GM12892 (cell line): ENCODE data around the gene HTT.

ENCODE experiments used
- DNase-seq: peaks from one replicate; pipeline ENCODE4 v3.0.0; 2011; ENCODE audit not compliant: insufficient read length
- FAIRE-seq: peaks from 2 replicates; lab custom pipeline; 2011; peaks lifted over from hg19 to GRCh38; lab: Jason Lieb, UNC
- POLR2A ChIP-seq: IDR thresholded peaks from 2 replicates; pipeline ENCODE4 v1.6.1; 2011; ENCODE audit warnings: low read depth, low read length, control low read depth
- POLR2AphosphoS5 ChIP-seq: IDR thresholded peaks from 2 replicates; pipeline ENCODE4 v1.6.1; 2011; ENCODE audit warnings: low read depth, low read length, control low read depth
- TAF1 ChIP-seq: IDR thresholded peaks from 2 replicates; pipeline ENCODE4 v1.6.1; 2011; ENCODE audit warnings: low read depth, mild to moderate bottlenecking, control low read depth, low read length, borderline replicate concordance

The HTT gene

DNA sequence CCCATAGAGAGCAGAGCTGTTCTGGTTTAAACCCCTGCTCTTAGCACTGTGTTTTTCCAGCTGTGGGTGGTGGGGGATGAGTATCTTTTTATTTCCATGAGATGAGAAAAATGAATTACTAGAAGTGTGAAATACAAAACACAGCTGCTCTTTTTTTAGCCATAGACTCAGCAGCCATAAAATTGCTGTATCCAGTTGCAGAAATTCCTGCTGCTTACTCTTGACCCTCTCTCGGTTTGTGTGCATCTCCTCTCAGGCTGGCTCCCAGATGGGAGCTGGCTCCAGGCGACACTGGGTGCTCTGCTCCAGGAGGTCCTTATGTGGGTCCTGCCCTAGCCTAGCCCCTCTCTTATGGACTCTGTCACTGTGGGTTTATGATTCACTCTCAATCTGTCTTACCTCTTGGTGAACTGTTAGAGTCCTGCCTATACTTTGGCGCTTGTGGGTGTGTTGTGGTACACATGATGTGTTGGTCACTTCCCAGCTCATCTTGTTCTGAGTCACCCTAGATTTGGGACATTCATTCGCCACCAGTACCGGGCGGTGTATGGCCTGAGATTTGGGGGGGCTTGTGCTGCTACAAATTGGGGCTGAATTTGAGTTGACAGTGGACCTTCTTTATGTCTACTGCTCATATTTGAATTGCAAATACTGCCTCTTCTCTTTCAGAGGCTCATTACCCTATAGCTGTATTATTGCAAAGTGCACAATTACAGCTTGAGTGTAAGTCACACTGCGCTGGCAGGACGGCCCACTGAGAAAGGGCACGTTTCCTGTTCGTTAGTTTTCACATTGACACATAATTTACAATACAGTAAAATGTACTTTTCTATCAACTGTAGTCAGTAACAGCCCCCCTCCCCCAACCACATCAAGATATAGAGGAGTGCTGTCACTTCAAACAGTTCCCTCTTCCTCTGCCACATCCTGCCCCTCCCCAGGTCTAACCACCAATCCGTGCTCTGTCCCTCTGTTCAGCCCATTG is 127.5 kb downstream of the HTT start:
- FAIRE-seq (no peak), DNase-seq (no peak)
- peak; percentile 34; the same call in 1 of the 2 replicates for TF ChIP-seq POLR2AphosphoS5
- no peak for TF ChIP-seq POLR2A
- no peak for TF ChIP-seq TAF1

DNA sequence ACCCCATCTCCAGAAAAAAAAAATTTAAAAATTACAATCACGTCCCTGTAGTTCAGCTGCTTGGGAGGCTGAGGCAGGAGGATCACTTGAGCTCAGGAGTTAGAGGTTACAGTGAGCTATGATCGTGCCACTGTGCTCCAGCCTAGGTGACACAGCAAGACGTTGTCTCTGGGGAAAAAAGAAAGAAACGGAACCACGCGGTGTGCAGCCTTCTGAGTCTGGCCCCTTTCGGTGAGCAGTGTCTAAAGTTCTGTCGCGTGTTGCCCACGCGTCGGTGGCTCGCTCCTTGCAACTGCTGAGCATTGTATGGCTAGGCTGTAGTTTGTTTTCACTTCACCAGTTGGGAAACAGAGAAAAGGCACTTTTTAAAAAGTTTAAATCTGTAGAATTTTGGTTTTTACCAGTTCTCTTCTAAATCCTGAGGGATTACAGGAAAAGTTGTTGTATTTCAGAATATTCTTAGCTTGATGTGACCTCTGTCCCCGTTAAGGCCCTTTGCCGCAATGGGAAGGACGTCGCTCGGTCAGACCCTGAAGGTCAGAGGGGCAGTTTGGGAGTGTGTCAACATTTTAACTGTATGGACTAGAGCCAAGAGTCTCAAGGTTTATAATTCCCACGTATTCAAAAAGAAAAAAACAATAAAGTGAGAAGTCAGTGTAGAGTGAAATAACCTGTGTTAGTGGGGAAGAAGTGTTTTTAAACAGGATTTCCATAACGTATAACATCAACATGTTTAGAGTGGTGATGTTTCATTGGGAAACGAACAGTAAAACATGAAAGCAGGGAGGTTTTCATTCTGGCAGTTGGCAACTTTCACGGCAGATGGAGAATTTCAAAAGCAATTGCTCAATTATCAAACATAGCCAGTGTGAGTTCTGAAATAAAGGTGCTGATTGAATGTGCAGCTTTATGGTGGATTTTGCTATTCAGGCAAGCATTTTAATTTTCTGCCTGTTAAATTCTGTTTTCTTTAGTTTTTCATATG is 128.6 kb downstream of the HTT start:
- FAIRE-seq (peak; percentile 36), DNase-seq (no peak)
- TF ChIP-seq POLR2A (no peak), TAF1 (no peak), POLR2AphosphoS5 (no peak)

DNA sequence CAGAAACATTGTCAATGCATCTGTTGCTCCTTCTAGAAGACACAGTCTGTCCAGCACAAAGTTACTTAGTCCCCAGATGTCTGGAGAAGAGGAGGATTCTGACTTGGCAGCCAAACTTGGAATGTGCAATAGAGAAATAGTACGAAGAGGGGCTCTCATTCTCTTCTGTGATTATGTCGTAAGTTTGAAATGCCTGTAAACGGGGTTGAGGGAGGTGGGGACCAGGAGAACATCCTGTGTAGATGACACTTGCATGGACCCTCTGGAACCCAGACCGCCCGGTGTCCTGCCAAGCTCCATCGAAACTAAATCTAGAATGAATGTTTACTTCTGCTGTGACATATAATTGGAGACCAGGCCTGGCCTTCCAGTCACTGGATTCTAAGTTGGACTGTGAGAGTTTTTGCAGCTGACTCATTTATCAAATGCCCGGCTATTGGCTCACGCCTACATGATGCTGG is 129.5 kb downstream of the HTT start:
- no peak for FAIRE-seq
- TF ChIP-seq TAF1 (no peak), POLR2A (no peak), POLR2AphosphoS5 (no peak)
- DNase-seq: no peak

DNA sequence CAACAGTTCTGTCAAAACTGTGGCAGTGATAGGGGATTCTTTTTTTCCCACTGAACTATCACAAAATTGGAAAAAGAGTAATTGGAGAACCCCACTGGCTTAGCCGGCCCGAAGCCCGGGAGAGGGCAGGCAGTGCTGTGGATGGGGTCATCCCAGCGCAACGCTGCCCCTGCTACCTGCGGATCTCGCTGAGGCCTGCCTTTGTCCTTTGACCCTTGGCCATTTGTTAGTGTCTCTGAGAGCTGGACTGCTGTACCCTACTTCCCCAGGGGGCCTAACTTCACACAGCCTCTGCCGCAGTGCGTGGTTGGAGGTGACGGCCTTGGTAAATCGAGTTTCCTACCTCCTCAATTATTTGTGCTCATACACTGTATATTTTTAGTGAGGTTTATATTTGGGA is 131.5 kb downstream of the HTT start:
- TF ChIP-seq POLR2A (no peak), TAF1 (no peak), POLR2AphosphoS5 (no peak)
- DNase-seq (no peak), FAIRE-seq (no peak)

DNA sequence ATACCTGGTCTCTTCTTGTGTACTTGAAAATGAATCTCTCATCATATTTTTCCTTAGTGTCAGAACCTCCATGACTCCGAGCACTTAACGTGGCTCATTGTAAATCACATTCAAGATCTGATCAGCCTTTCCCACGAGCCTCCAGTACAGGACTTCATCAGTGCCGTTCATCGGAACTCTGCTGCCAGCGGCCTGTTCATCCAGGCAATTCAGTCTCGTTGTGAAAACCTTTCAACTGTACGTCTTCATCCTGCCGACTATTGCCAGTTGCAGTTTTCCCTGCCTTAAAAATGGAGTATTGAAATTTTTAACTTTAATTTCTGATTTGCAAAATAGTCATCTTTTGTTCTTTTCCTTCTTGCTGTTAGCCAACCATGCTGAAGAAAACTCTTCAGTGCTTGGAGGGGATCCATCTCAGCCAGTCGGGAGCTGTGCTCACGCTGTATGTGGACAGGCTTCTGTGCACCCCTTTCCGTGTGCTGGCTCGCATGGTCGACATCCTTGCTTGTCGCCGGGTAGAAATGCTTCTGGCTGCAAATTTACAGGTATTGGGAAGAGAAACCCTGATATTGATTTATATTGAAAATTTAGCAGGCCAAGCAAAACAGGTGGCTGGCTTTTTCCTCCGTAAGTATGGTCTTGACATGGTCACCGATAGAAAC is 132.1 kb downstream of the HTT start:
- no peak for DNase-seq
- TF ChIP-seq TAF1 (no peak), POLR2A (no peak), POLR2AphosphoS5 (no peak)
- FAIRE-seq: no peak

DNA sequence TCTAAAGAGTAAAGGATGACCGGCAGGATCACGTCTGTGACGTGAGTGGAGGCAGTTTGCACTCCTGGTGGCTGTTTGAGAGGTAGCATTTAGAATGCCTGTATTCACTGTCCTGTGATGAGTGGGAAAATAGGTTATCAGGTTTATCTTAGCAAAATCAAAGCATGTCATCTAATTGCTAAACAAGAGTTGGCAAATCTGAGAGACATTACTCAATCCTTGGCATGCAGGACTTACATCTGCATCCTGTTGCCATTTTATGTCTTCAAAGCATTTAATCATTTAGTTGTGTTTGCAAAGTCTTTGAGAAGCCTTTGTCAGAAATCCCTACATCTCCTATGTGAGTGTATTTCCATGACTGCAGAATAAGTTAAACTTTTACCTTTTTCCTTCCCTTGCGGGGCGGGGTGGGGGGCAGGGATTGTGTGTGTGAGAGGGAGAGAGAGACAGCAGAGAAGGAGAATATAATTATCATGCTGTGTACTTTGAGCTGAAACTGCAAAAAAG is 133.1 kb downstream of the HTT start:
- DNase-seq (no peak), FAIRE-seq (no peak)
- TF ChIP-seq POLR2A: no peak
- no peak for TF ChIP-seq POLR2AphosphoS5
- no peak for TF ChIP-seq TAF1

DNA sequence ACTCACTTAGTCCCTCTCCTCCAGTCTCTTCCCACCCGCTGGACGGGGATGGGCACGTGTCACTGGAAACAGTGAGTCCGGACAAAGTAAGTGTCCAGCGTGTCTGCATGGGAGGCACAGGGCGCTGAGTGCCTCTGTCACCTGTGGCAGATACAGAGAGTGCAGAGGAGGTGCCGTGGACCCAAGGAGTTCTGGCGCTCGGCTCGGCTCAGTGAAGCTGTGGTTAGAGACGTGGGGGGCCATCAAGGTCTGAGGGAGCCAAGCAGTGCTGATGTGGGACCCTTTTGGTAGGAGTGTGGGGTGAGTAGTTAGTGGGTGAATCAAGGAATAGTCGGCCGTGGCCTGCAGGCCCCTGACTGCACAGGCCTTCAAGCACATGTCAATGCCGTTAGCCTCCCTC is 134.3 kb downstream of the HTT start:
- no peak for DNase-seq
- no peak for FAIRE-seq
- TF ChIP-seq POLR2A: no peak
- TF ChIP-seq POLR2AphosphoS5: no peak
- no peak for TF ChIP-seq TAF1

DNA sequence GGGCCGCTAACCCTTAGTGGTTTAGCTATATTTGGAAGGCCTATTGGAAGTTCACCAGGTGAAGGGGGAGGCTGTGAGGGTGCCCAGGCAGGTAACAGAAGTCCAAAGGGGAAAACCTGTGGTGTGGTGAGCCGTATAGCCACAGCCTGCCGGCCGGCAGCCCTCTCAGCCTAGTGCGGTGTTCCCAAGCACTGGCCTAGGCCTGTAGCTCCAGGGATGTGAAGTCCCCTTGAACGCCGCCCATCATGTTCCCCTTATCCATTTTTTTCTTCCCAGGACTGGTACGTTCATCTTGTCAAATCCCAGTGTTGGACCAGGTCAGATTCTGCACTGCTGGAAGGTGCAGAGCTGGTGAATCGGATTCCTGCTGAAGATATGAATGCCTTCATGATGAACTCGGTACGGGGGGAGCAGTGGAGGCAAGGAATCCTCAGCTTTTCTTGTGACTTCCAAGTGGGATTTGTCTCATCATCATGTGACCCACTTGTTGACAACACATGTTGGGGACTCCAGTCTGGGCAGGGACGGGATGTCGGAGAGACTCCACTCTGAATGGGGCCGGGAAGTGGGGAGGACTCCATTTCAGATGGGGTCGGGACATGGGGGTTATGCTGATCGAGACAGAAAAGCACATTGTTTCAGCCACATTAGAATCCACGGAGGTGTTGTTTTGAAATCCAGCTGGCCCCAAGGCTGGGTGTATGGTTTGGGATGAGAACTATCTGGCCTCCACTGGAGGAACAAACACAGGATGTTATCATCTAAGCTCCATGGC is 135.3 kb downstream of the HTT start:
- TF ChIP-seq POLR2AphosphoS5: no peak
- no peak for TF ChIP-seq POLR2A
- TF ChIP-seq TAF1: no peak
- FAIRE-seq (no peak), DNase-seq (no peak)

DNA sequence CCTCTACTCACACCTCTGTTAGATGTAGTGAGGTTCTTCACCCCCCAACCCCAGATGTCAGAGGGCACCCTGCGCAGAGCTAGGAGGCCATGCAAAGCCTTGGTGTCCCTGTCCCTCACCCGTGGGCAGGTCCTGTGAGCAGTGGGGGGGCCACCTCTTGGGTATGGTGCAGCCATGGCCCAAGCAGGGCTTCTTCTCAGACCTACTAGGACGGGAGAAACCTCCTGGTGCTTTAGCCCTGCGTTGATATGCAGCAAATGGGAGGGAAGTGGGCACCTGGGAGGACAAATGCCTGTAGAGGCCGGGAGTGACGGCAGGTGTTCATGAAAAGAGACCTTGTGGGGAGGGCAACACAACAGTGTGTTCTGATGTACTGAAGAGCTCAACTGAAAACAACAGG is 136.0 kb downstream of the HTT start:
- TF ChIP-seq TAF1 (no peak), POLR2A (no peak), POLR2AphosphoS5 (no peak)
- no peak for DNase-seq
- no peak for FAIRE-seq

DNA sequence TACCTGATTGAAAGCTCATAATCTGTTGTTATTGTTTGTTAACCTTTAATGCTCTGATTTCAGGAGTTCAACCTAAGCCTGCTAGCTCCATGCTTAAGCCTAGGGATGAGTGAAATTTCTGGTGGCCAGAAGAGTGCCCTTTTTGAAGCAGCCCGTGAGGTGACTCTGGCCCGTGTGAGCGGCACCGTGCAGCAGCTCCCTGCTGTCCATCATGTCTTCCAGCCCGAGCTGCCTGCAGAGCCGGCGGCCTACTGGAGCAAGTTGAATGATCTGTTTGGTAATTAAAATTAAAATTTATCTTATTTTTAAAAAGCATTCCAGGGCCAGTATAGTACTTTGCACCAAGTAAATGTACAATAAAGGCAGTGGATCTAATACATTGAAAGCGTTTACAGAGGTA is 137.4 kb downstream of the HTT start:
- FAIRE-seq: no peak

More for the DNA sequence above, 137.4 kb downstream of the HTT start:
- DNase-seq: no peak
- TF ChIP-seq POLR2A (no peak), POLR2AphosphoS5 (no peak), TAF1 (no peak)
